ENCODE data around the gene PI4KB. TPM values are rescaled to one million over a fixed set of nuclear protein-coding genes. Genes with fewer than 3 reads are reported as not detected.

Gene PI4KB
- total RNA-seq, 3 donors from 2014 or later, result 59.2 to 91.8 (median 69.8) TPM

DNA sequence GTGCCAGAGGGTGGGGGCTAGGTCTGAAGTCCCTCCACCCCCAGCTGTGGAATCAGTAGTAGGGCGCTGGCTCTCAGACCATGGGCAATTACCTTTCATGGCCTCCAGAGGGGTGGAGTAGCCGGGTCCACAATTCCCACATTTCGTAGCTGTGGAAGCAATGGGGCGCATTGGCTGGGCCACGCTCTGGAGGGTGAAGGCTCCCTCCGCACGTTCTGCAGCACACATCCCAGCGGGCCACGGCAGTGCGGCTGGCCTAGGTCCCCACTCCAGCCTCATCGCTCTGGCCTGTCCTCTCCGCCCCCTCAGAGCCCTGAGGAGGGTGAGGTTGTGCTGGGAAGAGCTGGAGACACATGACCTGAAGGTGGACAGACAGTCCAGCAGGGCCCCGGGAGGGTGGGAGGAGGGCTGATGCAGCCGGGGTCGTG is 42.4 kb upstream of the PI4KB start:
- intact Hi-C loops (cut with DNase I; ENCODE audit: low total_unique reads), result no loop called here
- Histone ChIP-seq H3K9me3 (no peaks in the 10 kb centered on the region), H3K4me1 (peaks cover 0 to 9% of the 10 kb centered on the region in 2 donors), H3K27ac (peak overlapping the region in 1 of 2 donors; percentile 73), H3K36me3 (no peaks in the 10 kb centered on the region), H3K27me3 (no peaks in the 10 kb centered on the region), H3K4me3 (no peak overlapping the region)
- DNase-seq (ENCODE audit: low spot score in 2 of 2), result no peak
- TF ChIP-seq POLR2AphosphoS5 (IDR thresholded peaks at IDR 0.05), result no peak
- TF ChIP-seq POLR2A (IDR thresholded peaks at IDR 0.05), result no peak
- TF ChIP-seq CTCF (IDR thresholded peaks at IDR 0.05), result no peak

DNA sequence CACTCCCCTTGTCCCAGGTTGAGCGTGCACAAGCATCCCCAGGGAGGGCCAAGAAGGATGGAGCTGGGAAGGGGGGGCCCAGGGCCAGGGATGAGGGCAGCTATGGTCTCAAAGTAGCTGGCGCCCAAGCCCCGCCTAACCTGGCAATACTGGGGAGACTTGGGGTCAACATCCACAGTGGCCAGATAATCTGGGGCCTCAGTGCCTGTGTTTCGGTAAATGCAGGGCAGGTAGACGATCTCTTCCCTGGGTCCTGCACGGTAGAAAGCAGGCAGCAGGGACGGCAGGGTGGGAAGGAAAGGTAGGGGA is 42.0 kb upstream of the PI4KB start:
- H3K9me3 ChIP-seq, result no peaks in the 10 kb centered on the region
- H3K4me3 ChIP-seq, result no peak overlapping the region
- no peak for DNase-seq (ENCODE audit: low spot score in 2 of 2)
- TF ChIP-seq POLR2AphosphoS5 (IDR thresholded peaks at IDR 0.05) (no peak), CTCF (IDR thresholded peaks at IDR 0.05) (no peak), POLR2A (IDR thresholded peaks at IDR 0.05) (no peak)
- no peaks in the 10 kb centered on the region for H3K36me3 ChIP-seq
- H3K27ac ChIP-seq, result peak overlapping the region in 1 of 2 donors; percentile 73
- peaks cover 0 to 9% of the 10 kb centered on the region in 2 donors for H3K4me1 ChIP-seq
- intact Hi-C loops (cut with DNase I; ENCODE audit: low total_unique reads), result no loop called here
- H3K27me3 ChIP-seq, result no peaks in the 10 kb centered on the region

- H3K9me3 ChIP-seq, result no peaks in the 10 kb centered on the region
- no peak overlapping the region for H3K4me3 ChIP-seq
- intact Hi-C loops (cut with DNase I; ENCODE audit: low total_unique reads), result no loop called here
- no peaks in the 10 kb centered on the region for H3K36me3 ChIP-seq
- H3K4me1 ChIP-seq, result peaks cover 0 to 9% of the 10 kb centered on the region in 2 donors
- H3K27me3 ChIP-seq, result no peaks in the 10 kb centered on the region
- TF ChIP-seq POLR2AphosphoS5 (IDR thresholded peaks at IDR 0.05) (no peak), POLR2A (IDR thresholded peaks at IDR 0.05) (no peak), CTCF (IDR thresholded peaks at IDR 0.05) (no peak)
- H3K27ac ChIP-seq, result peak overlapping the region; percentile 57 to 66
- DNase-seq (ENCODE audit: low spot score in 2 of 2), result no peak
Measured at GRCh38 chr1:151368393-151369301, 41.4 kb upstream of the PI4KB start.

DNA sequence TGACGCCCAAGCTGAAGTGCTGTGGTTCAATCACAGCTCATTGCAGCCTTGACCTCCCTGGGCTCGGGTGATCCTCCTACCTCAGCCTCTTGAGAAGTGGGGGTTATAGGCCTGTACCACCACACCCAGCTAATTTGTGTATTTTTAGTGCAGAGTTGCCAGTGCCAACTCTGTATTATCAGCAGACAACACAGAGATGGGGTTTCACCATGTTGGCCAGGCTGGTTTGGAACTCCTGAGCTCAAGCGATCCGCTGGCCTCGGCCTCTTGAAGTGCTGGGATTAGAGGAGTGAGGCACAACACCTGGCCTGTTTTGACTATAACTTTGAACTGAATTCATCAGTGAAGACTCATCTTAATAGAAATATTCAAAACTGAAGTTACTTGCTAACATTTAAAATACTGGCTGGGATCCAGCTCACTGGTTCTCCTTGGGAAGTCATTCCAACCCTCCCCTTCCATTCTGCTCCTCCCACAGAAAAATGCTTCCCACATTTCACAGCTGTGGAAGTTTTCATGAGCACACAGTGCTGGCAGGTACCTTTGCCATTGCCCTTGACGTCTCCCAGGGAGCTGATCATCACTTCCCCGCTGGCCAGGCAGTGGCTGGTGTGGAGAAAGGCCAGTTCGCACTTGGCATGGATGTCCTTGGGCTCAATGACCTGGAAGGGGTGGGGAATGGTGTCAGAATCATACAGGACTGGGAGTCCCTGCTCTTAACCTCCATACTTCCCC is 40.6 kb upstream of the PI4KB start:
- Histone ChIP-seq H3K27me3 (no peaks in the 10 kb centered on the region), H3K27ac (peak overlapping the region; percentile 57 to 66), H3K9me3 (peaks cover 2 to 4% of the 10 kb centered on the region in 2 donors), H3K4me3 (no peak overlapping the region), H3K36me3 (no peaks in the 10 kb centered on the region), H3K4me1 (peaks cover 0 to 9% of the 10 kb centered on the region in 2 donors)
- intact Hi-C loops (cut with DNase I; ENCODE audit: low total_unique reads), result no loop called here
- TF ChIP-seq CTCF (IDR thresholded peaks at IDR 0.05) (no peak), POLR2A (IDR thresholded peaks at IDR 0.05) (no peak), POLR2AphosphoS5 (IDR thresholded peaks at IDR 0.05) (no peak)
- no peak for DNase-seq (ENCODE audit: low spot score in 2 of 2)

DNA sequence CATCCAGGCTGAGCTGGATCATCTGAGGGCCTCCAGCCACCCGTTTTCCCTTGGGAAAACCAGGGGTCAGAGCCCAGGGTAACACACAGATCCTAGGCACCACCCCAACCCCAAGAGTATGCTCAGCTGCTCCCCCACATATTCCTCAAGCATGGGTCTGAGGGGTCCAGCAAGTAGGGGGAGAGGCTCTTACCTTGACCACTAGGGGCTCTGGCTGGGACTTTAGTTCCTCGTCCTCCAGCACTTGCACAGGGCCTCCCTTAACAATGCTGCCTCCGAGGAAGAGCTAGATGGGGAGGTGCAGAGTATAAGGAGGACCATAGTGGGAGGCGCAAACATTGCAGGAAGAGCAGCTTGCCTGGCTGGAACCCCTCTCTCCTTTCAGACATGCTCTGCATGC is 37.8 kb upstream of the PI4KB start:
- Histone ChIP-seq H3K36me3 (no peaks in the 10 kb centered on the region), H3K27ac (no peak overlapping the region), H3K4me3 (no peak overlapping the region), H3K27me3 (no peaks in the 10 kb centered on the region), H3K4me1 (peaks cover 0 to 4% of the 10 kb centered on the region in 2 donors), H3K9me3 (peaks cover 9 to 14% of the 10 kb centered on the region in 2 donors)
- TF ChIP-seq POLR2AphosphoS5 (IDR thresholded peaks at IDR 0.05), result no peak
- no peak for TF ChIP-seq POLR2A (IDR thresholded peaks at IDR 0.05)
- TF ChIP-seq CTCF (IDR thresholded peaks at IDR 0.05), result no peak
- DNase-seq (ENCODE audit: low spot score in 2 of 2), result no peak
- intact Hi-C loops (cut with DNase I; ENCODE audit: low total_unique reads), result no loop called here

All from breast epithelium (tissue), 4 donors.